Measurements from ENCODE around the gene JMJD8. TPM values are rescaled to one million over a fixed set of nuclear protein-coding genes. Genes with fewer than 3 reads are reported as not detected.

The JMJD8 gene
- total and polyA plus RNA-seq, 10 donors, result 24.9 to 58.7 (median 35.9) TPM

DNA sequence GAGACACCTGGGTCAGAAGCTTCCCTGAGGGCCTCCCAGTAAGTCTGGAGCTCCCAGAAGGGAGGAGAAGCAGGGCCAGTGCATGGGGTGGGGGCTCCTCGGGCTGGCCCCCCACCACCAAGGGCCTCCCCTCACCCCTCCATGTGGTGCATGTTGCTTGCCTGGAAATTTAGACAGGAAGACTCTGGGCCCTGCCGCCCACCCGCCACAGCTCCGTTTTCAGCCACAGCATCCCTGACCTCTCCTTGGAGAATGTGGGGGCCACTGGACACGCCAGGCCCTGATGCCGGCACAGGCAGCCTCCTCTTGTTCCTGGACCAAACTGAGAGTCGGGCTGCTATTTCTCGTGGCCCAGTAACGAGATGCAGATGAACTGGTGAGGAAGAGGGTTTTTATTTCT lies 45.3 kb downstream of the JMJD8 start:
- intact Hi-C loops (cut with DNase I; ENCODE audit: low total_unique reads), result no loop called here
- no peak for DNase-seq
- Histone ChIP-seq H3K4me1 (peaks cover 26 to 84% (median 56%) of the 10 kb centered on the region in 6 donors), H3K27ac (peak overlapping the region in 2 of 8 donors; percentile 12 to 28), H3K27me3 (replicated peaks in 1 of 7) (peaks cover 0 to 4% (median 0%) of the 10 kb centered on the region in 7 donors), H3K36me3 (peaks cover 0 to 14% (median 5%) of the 10 kb centered on the region in 6 donors), H3K4me3 (no peak overlapping the region), H3K9me3 (no peaks in the 10 kb centered on the region)
- TF ChIP-seq POLR2A (IDR thresholded peaks at IDR 0.05), result no peak
- 77 to 89% (median 81%) methylated on average over 8 to 9 of the region's 9 CpGs for WGBS, 5 donors

DNA sequence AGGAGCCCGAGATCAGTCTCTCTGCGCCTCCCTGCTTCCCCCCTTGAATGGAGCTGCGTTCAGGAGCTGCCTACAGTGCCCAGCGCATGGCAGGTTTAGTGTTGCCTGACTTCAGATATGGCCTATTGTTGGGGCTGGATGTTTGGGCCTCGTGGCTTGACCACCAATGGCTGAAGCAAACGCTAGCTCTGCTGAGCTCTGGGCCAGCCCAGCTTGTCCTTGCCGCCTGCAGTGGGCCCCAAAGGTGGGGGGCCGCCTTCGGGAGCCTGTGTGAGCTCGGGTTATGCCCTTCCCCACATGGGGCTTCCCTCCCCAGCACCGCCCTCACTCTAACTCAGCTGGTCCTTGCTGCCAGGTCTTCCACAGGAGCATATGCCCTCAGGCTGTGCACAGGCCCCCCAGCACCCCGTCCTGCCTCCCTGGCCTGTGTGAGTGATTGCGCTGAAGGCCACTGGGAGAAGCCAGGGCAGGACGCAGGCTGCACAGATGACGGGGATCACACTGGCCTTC lies 46.0 kb downstream of the JMJD8 start:
- H3K27me3 ChIP-seq (replicated peaks in 1 of 7), result peaks cover 0 to 4% (median 0%) of the 10 kb centered on the region in 7 donors
- H3K36me3 ChIP-seq, result peaks cover 0 to 21% (median 12%) of the 10 kb centered on the region in 6 donors
- H3K9me3 ChIP-seq, result no peaks in the 10 kb centered on the region
- TF ChIP-seq, protein P1, sequence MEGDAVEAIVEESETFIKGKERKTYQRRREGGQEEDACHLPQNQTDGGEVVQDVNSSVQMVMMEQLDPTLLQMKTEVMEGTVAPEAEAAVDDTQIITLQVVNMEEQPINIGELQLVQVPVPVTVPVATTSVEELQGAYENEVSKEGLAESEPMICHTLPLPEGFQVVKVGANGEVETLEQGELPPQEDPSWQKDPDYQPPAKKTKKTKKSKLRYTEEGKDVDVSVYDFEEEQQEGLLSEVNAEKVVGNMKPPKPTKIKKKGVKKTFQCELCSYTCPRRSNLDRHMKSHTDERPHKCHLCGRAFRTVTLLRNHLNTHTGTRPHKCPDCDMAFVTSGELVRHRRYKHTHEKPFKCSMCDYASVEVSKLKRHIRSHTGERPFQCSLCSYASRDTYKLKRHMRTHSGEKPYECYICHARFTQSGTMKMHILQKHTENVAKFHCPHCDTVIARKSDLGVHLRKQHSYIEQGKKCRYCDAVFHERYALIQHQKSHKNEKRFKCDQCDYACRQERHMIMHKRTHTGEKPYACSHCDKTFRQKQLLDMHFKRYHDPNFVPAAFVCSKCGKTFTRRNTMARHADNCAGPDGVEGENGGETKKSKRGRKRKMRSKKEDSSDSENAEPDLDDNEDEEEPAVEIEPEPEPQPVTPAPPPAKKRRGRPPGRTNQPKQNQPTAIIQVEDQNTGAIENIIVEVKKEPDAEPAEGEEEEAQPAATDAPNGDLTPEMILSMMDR (IDR thresholded peaks at IDR 0.05 in 8 of 11, conservative IDR thresholded peaks at IDR 0.05 in 3 of 11), result no peak
- TF ChIP-seq POLR2AphosphoS5 (IDR thresholded peaks at IDR 0.05), result no peak
- H3K27ac ChIP-seq, result peak overlapping the region in 2 of 8 donors; percentile 93 to 96
- H3K4me1 ChIP-seq, result peaks cover 25 to 76% (median 51%) of the 10 kb centered on the region in 6 donors
- intact Hi-C loops (cut with DNase I; ENCODE audit: low total_unique reads), result no loop called here
- no peak overlapping the region for H3K4me3 ChIP-seq
- WGBS, 5 donors, result 82 to 91% (median 88%) methylated on average over 10 to 15 of the region's 15 CpGs
- peak; percentile 84 for DNase-seq

DNA sequence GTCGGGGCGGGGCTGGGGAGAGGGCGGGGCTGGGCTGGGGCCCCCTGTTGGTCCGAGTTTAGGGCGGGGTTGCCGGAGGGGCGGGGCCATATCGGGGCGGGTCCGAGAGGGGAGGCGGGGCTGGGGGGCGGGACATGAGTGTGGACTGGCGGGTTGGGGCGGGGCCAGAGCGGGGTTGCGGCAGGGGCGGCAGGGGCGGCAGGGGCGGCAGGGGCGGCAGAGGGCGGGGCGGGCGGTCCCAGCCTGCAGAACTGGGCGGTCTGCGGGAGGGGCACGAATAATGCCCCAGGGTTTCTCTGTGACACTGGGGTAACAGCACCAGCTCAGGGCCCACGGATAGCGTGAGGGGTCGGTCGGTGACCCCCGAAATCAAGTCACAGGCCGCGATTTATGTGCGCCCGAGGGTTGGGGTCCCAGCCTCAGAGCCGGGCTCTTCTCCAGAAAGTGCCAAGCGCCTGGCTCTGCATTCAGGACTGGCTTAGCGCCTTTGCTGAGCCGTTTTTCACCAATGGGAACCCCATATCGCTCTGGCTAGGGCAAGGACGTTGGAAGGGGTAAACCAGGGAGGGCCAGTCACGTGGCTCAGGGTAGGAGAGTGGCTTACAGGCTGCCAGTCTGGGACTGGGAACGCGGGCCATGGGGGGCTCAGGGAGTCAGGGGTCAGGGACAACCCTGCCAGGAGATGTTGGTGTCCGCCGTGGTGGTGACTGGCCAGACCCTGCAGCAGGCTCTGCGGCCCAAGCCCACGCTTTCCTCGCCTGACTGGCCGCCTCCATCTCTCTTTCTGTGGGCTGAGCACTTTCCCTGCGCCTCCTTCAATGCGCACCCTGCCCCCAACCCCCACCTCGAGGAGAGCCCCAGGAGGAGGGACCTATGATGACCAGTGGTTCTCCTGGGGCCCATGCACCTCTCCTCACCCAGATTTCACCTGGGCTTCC lies 46.8 kb downstream of the JMJD8 start:
- H3K36me3 ChIP-seq, result peaks cover 0 to 28% (median 17%) of the 10 kb centered on the region in 6 donors
- 17 to 31% (median 26%) methylated on average over 20 to 52 of the region's 53 CpGs for WGBS, 5 donors
- DNase-seq, result peak; percentile 88
- intact Hi-C loops (cut with DNase I; ENCODE audit: low total_unique reads), result no loop called here
- H3K27me3 ChIP-seq (replicated peaks in 1 of 7), result peaks cover 0 to 4% (median 0%) of the 10 kb centered on the region in 7 donors
- peak overlapping the region; percentile 66 to 98 (median 85) for H3K4me3 ChIP-seq
- H3K27ac ChIP-seq, result peak overlapping the region; percentile 93 to 98 (median 95)
- H3K4me1 ChIP-seq, result peaks cover 17 to 72% (median 44%) of the 10 kb centered on the region in 6 donors
- H3K9me3 ChIP-seq, result no peaks in the 10 kb centered on the region
- TF ChIP-seq, protein P1 (IDR thresholded peaks at IDR 0.05 in 8 of 11, conservative IDR thresholded peaks at IDR 0.05 in 3 of 11), result no peak
- no peak for TF ChIP-seq POLR2AphosphoS5 (IDR thresholded peaks at IDR 0.05)
- TF ChIP-seq POLR2A (IDR thresholded peaks at IDR 0.05), result no peak

DNA sequence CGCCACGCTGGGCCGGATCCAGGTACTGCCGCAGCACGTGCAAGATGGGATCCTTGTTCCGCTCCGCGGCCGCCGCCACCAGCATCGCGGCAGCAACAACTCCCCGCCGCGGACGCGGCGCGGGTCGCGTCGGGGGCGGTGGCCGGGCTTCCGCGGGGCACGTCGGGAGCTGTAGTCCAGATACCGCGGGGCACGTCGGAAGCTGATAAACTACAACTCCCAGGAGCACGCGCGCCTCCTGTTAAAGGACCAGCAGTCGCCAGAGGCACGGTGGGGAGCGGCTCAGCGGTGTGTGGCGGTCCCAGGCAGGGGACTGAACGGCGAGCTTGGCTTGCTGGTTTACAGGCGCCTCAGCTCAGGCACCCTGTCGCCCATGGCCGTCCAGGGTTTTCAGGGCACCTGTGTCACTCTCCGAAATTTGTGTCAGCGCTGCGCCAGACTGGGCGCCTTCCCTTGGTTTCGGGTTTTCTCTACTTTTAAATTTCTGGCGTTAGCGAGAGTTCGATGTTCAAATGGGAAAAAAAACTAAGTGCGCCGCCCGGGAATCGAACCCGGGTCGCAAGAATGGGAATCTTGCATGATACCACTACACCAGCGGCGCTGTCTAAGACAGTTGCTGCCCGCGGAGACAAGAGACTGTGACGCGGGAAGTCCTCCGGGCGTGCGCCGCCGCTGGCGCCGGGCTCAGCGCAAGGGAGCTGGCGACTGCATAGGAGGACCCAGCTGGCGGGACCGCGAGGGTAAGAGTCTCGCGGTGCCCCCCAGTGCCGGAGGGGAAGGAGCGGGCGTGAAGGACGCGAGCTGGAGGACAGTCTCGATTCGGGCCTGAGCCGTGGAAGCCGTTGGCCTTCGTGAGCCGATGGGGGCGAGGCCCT lies 47.7 kb downstream of the JMJD8 start, which contains the start of gene METTL26:
METTL26 (minus strand) TSS at position 100 of the 875 bp plus-strand sequence; CDS start at position 85, 15 bp downstream.
- TF ChIP-seq, protein P1 (IDR thresholded peaks at IDR 0.05 in 8 of 11, conservative IDR thresholded peaks at IDR 0.05 in 3 of 11), result peak in 4 of 11 experiments; percentile 28 to 38 (median 34)
- TF ChIP-seq POLR2A (IDR thresholded peaks at IDR 0.05) (peak in 1 of 3 donors; percentile 20), POLR2AphosphoS5 (IDR thresholded peaks at IDR 0.05) (peak; percentile 87 to 89 (median 88))
- H3K27me3 ChIP-seq (replicated peaks in 1 of 7), result peaks cover 0 to 4% (median 0%) of the 10 kb centered on the region in 7 donors
- WGBS, 5 donors, result 0% methylated on average over 38 to 91 of the region's 91 CpGs
- H3K4me1 ChIP-seq, result peaks cover 17 to 65% (median 40%) of the 10 kb centered on the region in 6 donors
- peak; percentile 99 for DNase-seq
- peak within 1 kb of the TSS; percentile 66 to 98 (median 85) for H3K4me3 ChIP-seq
- H3K36me3 ChIP-seq, result peaks cover 0 to 30% (median 17%) of the 10 kb centered on the region in 6 donors
- H3K9me3 ChIP-seq, result no peaks in the 10 kb centered on the region
- intact Hi-C loops (cut with DNase I; ENCODE audit: low total_unique reads), result no loop called here
- H3K27ac ChIP-seq, result peak within 1 kb of the TSS; percentile 93 to 98 (median 95)

All from spleen (tissue), 11 donors.